ENCODE results near the gene FGGY. TPM values are rescaled to one million over a fixed set of nuclear protein-coding genes. Genes with fewer than 3 reads are reported as not detected.
A peak's percentile ranks its signal among the peaks of the same experiment; 100 is the strongest.
"Not testable (repeated sequence)": the region's sequence is repeated elsewhere in the genome, so short reads cannot be mapped to it uniquely, and the experiment has no call there.

The FGGY gene
- total and polyA plus RNA-seq, 7 experiments from 2014 or later = 2.5 to 15.2 (median 11.2) TPM

DNA sequence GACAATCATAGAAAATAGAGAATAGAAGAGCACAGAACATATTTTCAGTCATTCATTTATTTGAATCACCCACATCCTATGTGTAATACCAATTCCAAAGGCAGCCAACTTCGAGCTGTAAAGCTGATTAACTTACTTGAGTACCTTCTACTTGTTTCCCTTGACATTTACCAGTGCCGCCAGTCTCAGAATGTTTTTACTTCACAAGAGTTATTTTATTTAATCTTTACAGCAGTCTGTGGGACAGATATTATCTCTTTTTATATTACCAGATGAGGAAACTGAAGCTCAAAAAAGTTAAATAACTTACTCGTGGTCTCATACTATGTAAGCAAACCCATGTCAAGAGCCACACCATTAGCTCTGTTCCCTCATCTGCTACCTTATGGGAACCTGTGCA lies 56.6 kb downstream of the FGGY start:
- Histone ChIP-seq H3K4me1 (ENCODE audit: control insufficient read depth in 2 of 2, insufficient read depth in 2 of 2, low read length in 2 of 2) (no peaks in the 10 kb centered on the region), H3K36me3 (ENCODE audit: control insufficient read depth in 2 of 3, insufficient read depth in 3 of 3, low read length in 3 of 3) (no peaks in the 10 kb centered on the region), H3K9me3 (ENCODE audit: control insufficient read depth in 2 of 3, low read length in 3 of 3) (no peaks in the 10 kb centered on the region), H3K4me3 (ENCODE audit: low read length) (no peak overlapping the region), H3K27ac (ENCODE audit: low read depth, low read length) (no peak overlapping the region), H3K27me3 (ENCODE audit: control insufficient read depth in 2 of 2, insufficient read depth in 2 of 2, low read length in 2 of 2) (no peaks in the 10 kb centered on the region)
- H3K9me3 Mint-ChIP-seq = no peaks in the 10 kb centered on the region
- intact Hi-C loops (cut with micrococcal nuclease) = no loop called here
- no peaks in the 10 kb centered on the region for H3K27me3 Mint-ChIP-seq
- peaks cover 0 to 31% (median 0%) of the 10 kb centered on the region in 7 donors for H3K4me1 Mint-ChIP-seq
- H3K36me3 Mint-ChIP-seq = peaks cover 5 to 32% (median 13%) of the 10 kb centered on the region in 5 donors
- DNase-seq (no peak), ATAC-seq (no peak)
- POLR2A ChIA-PET = interaction anchor here (0.6 kb wide), 1 partner anchor 580 kb away, joined by 4 read pairs; no protein-coding TSS in a partner anchor
- CTCF ChIA-PET = interaction anchor here (0.6 kb wide), 1 partner anchor 549 kb away, joined by 3 read pairs; no protein-coding TSS in a partner anchor
- no peak overlapping the region for H3K27ac Mint-ChIP-seq
- no peak overlapping the region for H3K4me3 Mint-ChIP-seq

DNA sequence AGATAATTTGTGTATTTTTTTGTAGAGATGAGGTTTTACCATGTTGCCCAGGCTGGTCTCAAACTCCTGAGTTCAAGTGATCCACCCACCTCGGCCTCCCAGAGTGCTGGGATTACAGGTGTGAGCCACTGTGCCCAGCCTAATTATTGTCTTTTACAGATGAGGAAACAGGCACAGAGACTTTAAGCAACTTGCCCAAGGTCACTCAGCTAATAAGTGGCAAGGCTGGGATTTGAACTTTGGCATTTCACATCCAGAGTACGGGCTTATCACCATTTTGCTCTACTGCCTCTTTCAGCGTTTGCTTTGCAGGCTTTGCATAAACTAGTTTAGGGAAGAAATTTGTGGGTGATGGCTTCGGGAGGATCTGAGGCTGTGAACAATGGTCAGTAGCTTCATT lies 57.3 kb downstream of the FGGY start:
- H3K27me3 Mint-ChIP-seq; intact Hi-C loops (cut with micrococcal nuclease); ATAC-seq; CTCF ChIA-PET; H3K27me3 ChIP-seq (ENCODE audit: control insufficient read depth in 2 of 2, insufficient read depth in 2 of 2, low read length in 2 of 2); H3K9me3 ChIP-seq (ENCODE audit: control insufficient read depth in 2 of 3, low read length in 3 of 3); DNase-seq; H3K4me3 ChIP-seq (ENCODE audit: low read length); H3K36me3 ChIP-seq (ENCODE audit: control insufficient read depth in 2 of 3, insufficient read depth in 3 of 3, low read length in 3 of 3); H3K4me3 Mint-ChIP-seq; H3K27ac ChIP-seq (ENCODE audit: low read depth, low read length); H3K4me1 ChIP-seq (ENCODE audit: control insufficient read depth in 2 of 2, insufficient read depth in 2 of 2, low read length in 2 of 2); H3K9me3 Mint-ChIP-seq: not testable (repeated sequence)
- peak overlapping the region in 1 of 9 donors; percentile 80 for H3K27ac Mint-ChIP-seq
- POLR2A ChIA-PET = interaction anchor here (0.6 kb wide), 1 partner anchor 581 kb away, joined by 4 read pairs; no protein-coding TSS in a partner anchor
- peaks cover 0 to 31% (median 0%) of the 10 kb centered on the region in 7 donors for H3K4me1 Mint-ChIP-seq
- peaks cover 5 to 32% (median 13%) of the 10 kb centered on the region in 5 donors for H3K36me3 Mint-ChIP-seq

DNA sequence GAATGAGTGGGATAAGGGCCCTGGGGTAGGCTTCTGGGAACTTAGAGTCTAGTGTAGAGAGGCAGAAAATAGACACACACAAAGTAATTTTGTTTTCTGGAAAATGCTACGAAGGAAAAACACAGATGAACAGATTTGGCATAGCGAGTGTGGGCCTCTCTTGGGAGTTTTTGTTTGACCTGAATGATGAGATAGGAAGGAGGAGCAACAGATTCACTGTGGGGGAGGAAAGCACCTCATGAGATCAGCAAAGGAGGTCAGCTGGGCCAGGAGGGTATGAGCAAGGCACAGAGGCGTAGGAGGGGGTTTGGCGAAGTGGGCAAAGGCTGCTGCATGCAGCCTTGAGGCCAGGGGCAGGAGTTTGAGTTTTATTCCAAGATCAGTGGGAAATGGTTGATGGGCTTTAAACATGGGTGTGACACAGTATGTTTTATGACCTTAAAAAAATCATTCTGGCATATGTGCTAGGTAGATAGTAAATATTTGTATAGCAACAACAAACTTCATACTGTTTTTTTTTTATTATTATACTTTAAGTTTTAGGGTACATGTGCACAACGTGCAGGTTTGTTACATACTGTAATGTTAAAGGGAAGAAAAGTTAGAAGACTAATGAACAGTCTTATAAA lies 57.9 kb downstream of the FGGY start:
- no peaks in the 10 kb centered on the region for H3K27me3 ChIP-seq (ENCODE audit: control insufficient read depth in 2 of 2, insufficient read depth in 2 of 2, low read length in 2 of 2)
- no peak overlapping the region for H3K27ac ChIP-seq (ENCODE audit: low read depth, low read length)
- no peaks in the 10 kb centered on the region for H3K36me3 ChIP-seq (ENCODE audit: control insufficient read depth in 2 of 3, insufficient read depth in 3 of 3, low read length in 3 of 3)
- POLR2A ChIA-PET = no interaction called here
- CTCF ChIA-PET = no interaction called here
- H3K4me3 ChIP-seq (ENCODE audit: low read length) = no peak overlapping the region
- DNase-seq = peak in 1 of 9 donors; percentile 31
- no peaks in the 10 kb centered on the region for H3K9me3 ChIP-seq (ENCODE audit: control insufficient read depth in 2 of 3, low read length in 3 of 3)
- H3K9me3 Mint-ChIP-seq = no peaks in the 10 kb centered on the region
- intact Hi-C loops (cut with micrococcal nuclease) = no loop called here
- H3K4me3 Mint-ChIP-seq = no peak overlapping the region
- peaks cover 0 to 31% (median 0%) of the 10 kb centered on the region in 7 donors for H3K4me1 Mint-ChIP-seq
- no peaks in the 10 kb centered on the region for H3K27me3 Mint-ChIP-seq
- no peaks in the 10 kb centered on the region for H3K4me1 ChIP-seq (ENCODE audit: control insufficient read depth in 2 of 2, insufficient read depth in 2 of 2, low read length in 2 of 2)
- peaks cover 5 to 32% (median 13%) of the 10 kb centered on the region in 5 donors for H3K36me3 Mint-ChIP-seq
- no peak for ATAC-seq
- H3K27ac Mint-ChIP-seq = peak overlapping the region in 1 of 9 donors; percentile 80

DNA sequence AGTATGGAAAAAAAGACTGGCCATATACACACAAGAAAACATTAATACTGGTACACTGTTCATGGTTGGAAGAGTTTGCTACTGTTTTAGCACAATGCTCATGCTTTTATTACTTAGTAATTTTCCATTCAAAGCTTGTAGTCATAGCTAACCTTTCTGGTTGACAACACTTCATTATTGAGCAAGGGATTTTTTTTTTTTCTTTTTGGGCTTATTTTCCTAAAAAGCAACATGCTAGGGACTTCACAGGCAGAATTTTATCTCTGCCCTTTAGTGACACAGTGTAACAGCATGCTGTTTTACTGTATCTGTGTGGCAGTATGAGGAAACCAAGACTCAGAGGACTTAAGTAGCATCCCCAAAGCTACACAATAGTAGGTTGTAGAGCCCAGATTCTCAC lies 58.5 kb downstream of the FGGY start:
- DNase-seq = no peak
- H3K4me1 Mint-ChIP-seq = peaks cover 0 to 27% (median 0%) of the 10 kb centered on the region in 7 donors
- H3K27ac Mint-ChIP-seq = no peak overlapping the region
- H3K9me3 Mint-ChIP-seq = no peaks in the 10 kb centered on the region
- Histone ChIP-seq H3K27me3 (ENCODE audit: control insufficient read depth in 2 of 2, insufficient read depth in 2 of 2, low read length in 2 of 2) (no peaks in the 10 kb centered on the region), H3K4me3 (ENCODE audit: low read length) (no peak overlapping the region), H3K36me3 (ENCODE audit: control insufficient read depth in 2 of 3, insufficient read depth in 3 of 3, low read length in 3 of 3) (no peaks in the 10 kb centered on the region), H3K9me3 (ENCODE audit: control insufficient read depth in 2 of 3, low read length in 3 of 3) (no peaks in the 10 kb centered on the region), H3K27ac (ENCODE audit: low read depth, low read length) (no peak overlapping the region), H3K4me1 (ENCODE audit: control insufficient read depth in 2 of 2, insufficient read depth in 2 of 2, low read length in 2 of 2) (no peaks in the 10 kb centered on the region)
- H3K4me3 Mint-ChIP-seq = no peak overlapping the region
- POLR2A ChIA-PET = no interaction called here
- intact Hi-C loops (cut with micrococcal nuclease) = no loop called here
- H3K27me3 Mint-ChIP-seq = no peaks in the 10 kb centered on the region
- CTCF ChIA-PET = no interaction called here
- ATAC-seq = no peak
- peaks cover 5 to 30% (median 12%) of the 10 kb centered on the region in 5 donors for H3K36me3 Mint-ChIP-seq

DNA sequence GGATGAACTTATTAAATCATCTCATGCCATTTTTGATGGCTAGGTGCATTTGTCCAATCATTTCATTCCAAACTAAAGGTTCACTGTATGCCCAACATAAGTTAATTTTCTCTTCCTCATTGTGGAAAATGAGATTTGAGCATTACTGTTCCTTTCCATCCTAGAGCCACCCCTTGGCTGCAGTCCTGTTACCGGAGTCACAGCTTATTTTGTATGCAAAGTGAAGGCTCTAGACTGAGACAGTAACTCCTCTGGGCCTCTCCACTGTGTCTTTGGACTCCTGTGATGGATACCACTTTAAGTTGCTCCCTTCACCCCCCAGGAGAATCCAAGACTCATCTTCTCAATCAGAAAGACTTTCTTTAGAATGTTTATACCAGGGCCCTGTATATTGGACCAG lies 59.7 kb downstream of the FGGY start:
- Histone ChIP-seq H3K9me3 (ENCODE audit: control insufficient read depth in 2 of 3, low read length in 3 of 3) (no peaks in the 10 kb centered on the region), H3K27me3 (ENCODE audit: control insufficient read depth in 2 of 2, insufficient read depth in 2 of 2, low read length in 2 of 2) (no peaks in the 10 kb centered on the region), H3K27ac (ENCODE audit: low read depth, low read length) (no peak overlapping the region), H3K36me3 (ENCODE audit: control insufficient read depth in 2 of 3, insufficient read depth in 3 of 3, low read length in 3 of 3) (no peaks in the 10 kb centered on the region), H3K4me3 (ENCODE audit: low read length) (no peak overlapping the region), H3K4me1 (ENCODE audit: control insufficient read depth in 2 of 2, insufficient read depth in 2 of 2, low read length in 2 of 2) (no peaks in the 10 kb centered on the region)
- DNase-seq (no peak), ATAC-seq (no peak)
- Mint-ChIP-seq H3K27me3 (no peaks in the 10 kb centered on the region), H3K36me3 (peaks cover under 1 to 37% (median 8%) of the 10 kb centered on the region in 5 donors), H3K4me1 (peaks cover 0 to 16% (median 0%) of the 10 kb centered on the region in 7 donors), H3K4me3 (no peak overlapping the region), H3K27ac (no peak overlapping the region), H3K9me3 (no peaks in the 10 kb centered on the region)
- POLR2A ChIA-PET = no interaction called here
- intact Hi-C loops (cut with micrococcal nuclease) = no loop called here
- CTCF ChIA-PET = no interaction called here

DNA sequence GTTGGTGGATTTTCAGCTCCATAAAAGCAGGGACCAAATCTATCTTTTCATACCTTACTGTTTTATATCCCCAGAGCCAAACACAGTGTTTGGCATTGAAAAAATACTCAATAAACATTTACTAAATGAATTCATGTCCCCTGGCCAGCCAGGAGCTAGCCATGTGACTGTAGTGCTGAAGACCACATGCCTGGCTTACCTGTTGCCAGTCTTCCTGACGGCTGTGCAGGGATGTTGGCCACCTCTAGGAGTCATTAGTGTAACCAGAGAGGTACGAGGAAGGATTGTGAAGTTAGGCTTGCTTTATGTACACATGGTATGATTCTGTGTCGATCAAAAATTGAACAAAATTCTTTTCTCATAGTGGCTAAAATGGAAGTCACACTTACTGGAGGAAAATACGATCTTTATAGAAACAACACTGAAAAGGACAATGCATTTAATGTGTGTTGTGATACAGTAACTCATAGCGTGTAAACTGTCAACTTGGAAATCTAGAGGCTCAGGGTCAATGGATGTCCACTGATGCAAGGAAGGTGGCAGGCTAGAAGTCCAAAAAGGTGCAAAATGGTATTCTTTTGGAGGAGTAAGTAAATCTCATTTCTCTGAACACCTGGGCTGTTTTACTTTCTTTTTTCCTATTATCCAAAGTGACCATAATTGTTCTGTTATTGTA lies 60.9 kb downstream of the FGGY start:
- Mint-ChIP-seq H3K9me3 (no peaks in the 10 kb centered on the region), H3K27ac (no peak overlapping the region), H3K4me3 (no peak overlapping the region), H3K36me3 (peaks cover 0 to 43% (median 9%) of the 10 kb centered on the region in 5 donors), H3K4me1 (peaks cover 0 to 9% (median 0%) of the 10 kb centered on the region in 7 donors), H3K27me3 (no peaks in the 10 kb centered on the region)
- Histone ChIP-seq H3K4me3 (ENCODE audit: low read length) (no peak overlapping the region), H3K9me3 (ENCODE audit: control insufficient read depth in 2 of 3, low read length in 3 of 3) (no peaks in the 10 kb centered on the region), H3K4me1 (ENCODE audit: control insufficient read depth in 2 of 2, insufficient read depth in 2 of 2, low read length in 2 of 2) (no peaks in the 10 kb centered on the region), H3K36me3 (ENCODE audit: control insufficient read depth in 2 of 3, insufficient read depth in 3 of 3, low read length in 3 of 3) (no peaks in the 10 kb centered on the region), H3K27me3 (ENCODE audit: control insufficient read depth in 2 of 2, insufficient read depth in 2 of 2, low read length in 2 of 2) (no peaks in the 10 kb centered on the region), H3K27ac (ENCODE audit: low read depth, low read length) (no peak overlapping the region)
- POLR2A ChIA-PET = no interaction called here
- intact Hi-C loops (cut with micrococcal nuclease) = no loop called here
- no peak for ATAC-seq
- no peak for DNase-seq
- CTCF ChIA-PET = no interaction called here

DNA sequence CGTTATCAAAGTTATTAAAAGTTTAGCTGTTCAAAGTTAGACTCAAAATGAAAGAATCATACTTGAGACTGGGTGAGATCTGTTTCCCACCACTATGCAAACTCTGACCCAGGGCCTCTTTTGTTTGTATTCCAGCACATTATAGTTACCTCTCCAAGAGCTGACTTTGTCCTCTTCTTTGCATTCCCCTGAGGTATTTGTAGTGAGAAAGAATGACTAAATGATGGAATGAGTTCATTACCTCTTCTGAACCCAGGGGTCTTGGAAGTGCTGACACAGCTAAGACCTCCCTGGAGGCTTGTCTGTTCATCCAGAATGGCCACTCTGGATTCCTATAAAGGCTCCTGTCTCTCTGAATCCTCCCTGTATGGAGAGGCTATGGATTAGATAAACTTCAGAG lies 62.4 kb downstream of the FGGY start:
- POLR2A ChIA-PET = no interaction called here

More for the DNA sequence above, 62.4 kb downstream of the FGGY start:
- DNase-seq = no peak
- intact Hi-C loops (cut with micrococcal nuclease) = no loop called here
- no peak overlapping the region for H3K4me3 ChIP-seq (ENCODE audit: low read length)
- Mint-ChIP-seq H3K4me1 (peaks cover 0 to 9% (median 0%) of the 10 kb centered on the region in 7 donors), H3K27me3 (no peaks in the 10 kb centered on the region), H3K4me3 (no peak overlapping the region), H3K36me3 (peaks cover 0 to 48% (median 12%) of the 10 kb centered on the region in 5 donors), H3K9me3 (no peaks in the 10 kb centered on the region), H3K27ac (no peak overlapping the region)
- H3K9me3 ChIP-seq (ENCODE audit: control insufficient read depth in 2 of 3, low read length in 3 of 3) = no peaks in the 10 kb centered on the region
- no peaks in the 10 kb centered on the region for H3K4me1 ChIP-seq (ENCODE audit: control insufficient read depth in 2 of 2, insufficient read depth in 2 of 2, low read length in 2 of 2)
- H3K27me3 ChIP-seq (ENCODE audit: control insufficient read depth in 2 of 2, insufficient read depth in 2 of 2, low read length in 2 of 2) = no peaks in the 10 kb centered on the region
- no peaks in the 10 kb centered on the region for H3K36me3 ChIP-seq (ENCODE audit: control insufficient read depth in 2 of 3, insufficient read depth in 3 of 3, low read length in 3 of 3)
- CTCF ChIA-PET = no interaction called here
- ATAC-seq = no peak
- H3K27ac ChIP-seq (ENCODE audit: low read depth, low read length) = no peak overlapping the region
